ENCODE results near the gene ABCA1. TPM values are rescaled to one million over a fixed set of nuclear protein-coding genes. Genes with fewer than 3 reads are reported as not detected.

The ABCA1 gene
- total and polyA plus RNA-seq, 2 donors (not counting 1 experiment from before 2014, with no cell fraction given), result 11.5 to 60.4 TPM

GRCh38 chr9:104907278-104907951 is 20.5 kb downstream of the ABCA1 start:
- Histone ChIP-seq H3K4me2 (ENCODE audit: extremely low read depth, insufficient read depth, low read length) (peak overlapping the region; percentile 65), H3K79me2 (ENCODE audit: control insufficient read depth, insufficient read depth, low read length) (peaks cover 22% of the 10 kb centered on the region), H4K20me1 (ENCODE audit: control insufficient read depth, extremely low read depth, insufficient read depth, low read length) (no peaks in the 10 kb centered on the region), H2AFZ (ENCODE audit: low read length) (no peak overlapping the region), H3K27me3 (ENCODE audit: control insufficient read depth, insufficient read depth, low read length) (no peaks in the 10 kb centered on the region), H3K36me3 (ENCODE audit: control insufficient read depth, insufficient read depth, low read length) (no peaks in the 10 kb centered on the region), H3K4me3 (replicated peaks in 1 of 4; ENCODE audit: control extremely low read depth in 1 of 4, insufficient read depth in 1 of 4, low read depth in 3 of 4, low read length in 4 of 4) (no peak overlapping the region), H3K4me1 (ENCODE audit: control insufficient read depth, extremely low read depth, insufficient read depth, low read length) (peaks cover 25% of the 10 kb centered on the region), H3K9ac (ENCODE audit: insufficient read depth, low read length) (no peak overlapping the region), H3K9me3 (ENCODE audit: control insufficient read depth, insufficient read depth, low read depth, low read length) (no peaks in the 10 kb centered on the region), H3K27ac (ENCODE audit: insufficient read depth, low read length) (peak overlapping the region; percentile 64)
- no peak for TF ChIP-seq CTCF (conservative IDR thresholded peaks at IDR 0.05 in 1 of 2, IDR thresholded peaks at IDR 0.05 in 1 of 2; ENCODE audit: low read depth in 1 of 2, low read length in 2 of 2)
- DNase-seq (ENCODE audit: low read depth in 2 of 2), result peak; percentile 79 to 94

GRCh38 chr9:104906441-104907277 is 21.3 kb downstream of the ABCA1 start:
- peak overlapping the region; percentile 39 for H3K4me2 ChIP-seq (ENCODE audit: extremely low read depth, insufficient read depth, low read length)
- H3K36me3 ChIP-seq (ENCODE audit: control insufficient read depth, insufficient read depth, low read length), result no peaks in the 10 kb centered on the region
- H4K20me1 ChIP-seq (ENCODE audit: control insufficient read depth, extremely low read depth, insufficient read depth, low read length), result no peaks in the 10 kb centered on the region
- peaks cover 18% of the 10 kb centered on the region for H3K79me2 ChIP-seq (ENCODE audit: control insufficient read depth, insufficient read depth, low read length)
- H3K9me3 ChIP-seq (ENCODE audit: control insufficient read depth, insufficient read depth, low read depth, low read length), result no peaks in the 10 kb centered on the region
- peak; percentile 79 to 85 for DNase-seq (ENCODE audit: low read depth in 2 of 2)
- TF ChIP-seq CTCF (conservative IDR thresholded peaks at IDR 0.05 in 1 of 2, IDR thresholded peaks at IDR 0.05 in 1 of 2; ENCODE audit: low read depth in 1 of 2, low read length in 2 of 2), result no peak
- no peaks in the 10 kb centered on the region for H3K27me3 ChIP-seq (ENCODE audit: control insufficient read depth, insufficient read depth, low read length)
- H3K27ac ChIP-seq (ENCODE audit: insufficient read depth, low read length), result peak overlapping the region; percentile 64
- no peak overlapping the region for H3K9ac ChIP-seq (ENCODE audit: insufficient read depth, low read length)
- peaks cover 25% of the 10 kb centered on the region for H3K4me1 ChIP-seq (ENCODE audit: control insufficient read depth, extremely low read depth, insufficient read depth, low read length)
- H3K4me3 ChIP-seq (replicated peaks in 1 of 4; ENCODE audit: control extremely low read depth in 1 of 4, insufficient read depth in 1 of 4, low read depth in 3 of 4, low read length in 4 of 4), result no peak overlapping the region
- no peak overlapping the region for H2AFZ ChIP-seq (ENCODE audit: low read length)

GRCh38 chr9:104905931-104906330 is 22.0 kb downstream of the ABCA1 start:
- no peaks in the 10 kb centered on the region for H3K9me3 ChIP-seq (ENCODE audit: control insufficient read depth, insufficient read depth, low read depth, low read length)
- H3K36me3 ChIP-seq (ENCODE audit: control insufficient read depth, insufficient read depth, low read length), result no peaks in the 10 kb centered on the region
- H3K27ac ChIP-seq (ENCODE audit: insufficient read depth, low read length), result no peak overlapping the region
- peaks cover 16% of the 10 kb centered on the region for H3K79me2 ChIP-seq (ENCODE audit: control insufficient read depth, insufficient read depth, low read length)
- no peak overlapping the region for H3K9ac ChIP-seq (ENCODE audit: insufficient read depth, low read length)
- peaks cover 20% of the 10 kb centered on the region for H3K4me1 ChIP-seq (ENCODE audit: control insufficient read depth, extremely low read depth, insufficient read depth, low read length)
- no peak overlapping the region for H2AFZ ChIP-seq (ENCODE audit: low read length)
- H3K4me2 ChIP-seq (ENCODE audit: extremely low read depth, insufficient read depth, low read length), result no peak overlapping the region
- no peaks in the 10 kb centered on the region for H4K20me1 ChIP-seq (ENCODE audit: control insufficient read depth, extremely low read depth, insufficient read depth, low read length)
- H3K4me3 ChIP-seq (replicated peaks in 1 of 4; ENCODE audit: control extremely low read depth in 1 of 4, insufficient read depth in 1 of 4, low read depth in 3 of 4, low read length in 4 of 4), result no peak overlapping the region
- H3K27me3 ChIP-seq (ENCODE audit: control insufficient read depth, insufficient read depth, low read length), result no peaks in the 10 kb centered on the region
- DNase-seq (ENCODE audit: low read depth in 2 of 2), result peak; percentile 23 to 80
- TF ChIP-seq CTCF (conservative IDR thresholded peaks at IDR 0.05 in 1 of 2, IDR thresholded peaks at IDR 0.05 in 1 of 2; ENCODE audit: low read depth in 1 of 2, low read length in 2 of 2) (no peak), EZH2 (IDR thresholded peaks at IDR 0.05; ENCODE audit: low read length, missing control alignments) (no peak)

Measured in fibroblast of lung (primary cell).